Measurements from ENCODE around the gene UBE2I.

DNA sequence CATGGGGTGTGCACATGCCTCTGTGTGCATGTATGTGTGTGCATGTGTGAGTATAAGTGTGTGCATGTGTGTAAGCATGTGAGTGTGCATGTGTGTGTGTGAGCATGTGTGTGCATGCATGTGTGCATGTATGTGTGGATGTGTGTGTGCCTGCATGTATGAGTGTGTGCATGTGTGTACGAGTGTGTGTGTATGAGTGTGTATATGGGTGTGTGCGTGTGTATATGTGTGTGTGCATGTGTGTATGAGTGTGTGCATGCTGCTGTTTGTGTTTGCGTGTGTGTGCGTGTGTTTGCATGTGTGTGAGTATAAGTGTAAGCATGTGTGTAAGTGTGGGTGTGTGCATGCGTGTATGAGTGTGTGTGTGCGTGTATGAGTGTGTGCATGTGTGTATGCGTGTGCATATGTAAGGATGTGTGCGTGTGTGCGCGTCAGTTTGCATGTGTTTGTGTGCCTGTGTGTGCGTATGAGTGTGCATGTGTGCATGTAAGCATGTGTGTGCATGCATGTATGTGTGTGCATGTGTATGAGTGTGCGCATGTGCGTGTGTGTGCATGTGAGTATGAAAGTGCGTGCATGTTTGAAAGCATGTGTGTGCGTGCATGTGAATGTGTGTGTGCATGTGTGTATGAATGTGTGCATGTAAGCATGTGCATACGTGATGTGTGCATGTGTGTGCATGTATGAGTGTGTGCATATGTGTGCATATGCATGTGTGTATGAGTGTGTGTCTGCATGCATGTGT is 44.9 kb upstream of the UBE2I start:
- TF ChIP-seq POLR2AphosphoS5 (IDR thresholded peaks at IDR 0.05; ENCODE audit: low read depth), result no peak
- TF ChIP-seq, protein P1, sequence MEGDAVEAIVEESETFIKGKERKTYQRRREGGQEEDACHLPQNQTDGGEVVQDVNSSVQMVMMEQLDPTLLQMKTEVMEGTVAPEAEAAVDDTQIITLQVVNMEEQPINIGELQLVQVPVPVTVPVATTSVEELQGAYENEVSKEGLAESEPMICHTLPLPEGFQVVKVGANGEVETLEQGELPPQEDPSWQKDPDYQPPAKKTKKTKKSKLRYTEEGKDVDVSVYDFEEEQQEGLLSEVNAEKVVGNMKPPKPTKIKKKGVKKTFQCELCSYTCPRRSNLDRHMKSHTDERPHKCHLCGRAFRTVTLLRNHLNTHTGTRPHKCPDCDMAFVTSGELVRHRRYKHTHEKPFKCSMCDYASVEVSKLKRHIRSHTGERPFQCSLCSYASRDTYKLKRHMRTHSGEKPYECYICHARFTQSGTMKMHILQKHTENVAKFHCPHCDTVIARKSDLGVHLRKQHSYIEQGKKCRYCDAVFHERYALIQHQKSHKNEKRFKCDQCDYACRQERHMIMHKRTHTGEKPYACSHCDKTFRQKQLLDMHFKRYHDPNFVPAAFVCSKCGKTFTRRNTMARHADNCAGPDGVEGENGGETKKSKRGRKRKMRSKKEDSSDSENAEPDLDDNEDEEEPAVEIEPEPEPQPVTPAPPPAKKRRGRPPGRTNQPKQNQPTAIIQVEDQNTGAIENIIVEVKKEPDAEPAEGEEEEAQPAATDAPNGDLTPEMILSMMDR (IDR thresholded peaks at IDR 0.05; ENCODE audit: insufficient read depth, low read length), result no peak
- no peak for TF ChIP-seq GABPA (IDR thresholded peaks at IDR 0.05; ENCODE audit: low read depth)
- TF ChIP-seq, protein P2, sequence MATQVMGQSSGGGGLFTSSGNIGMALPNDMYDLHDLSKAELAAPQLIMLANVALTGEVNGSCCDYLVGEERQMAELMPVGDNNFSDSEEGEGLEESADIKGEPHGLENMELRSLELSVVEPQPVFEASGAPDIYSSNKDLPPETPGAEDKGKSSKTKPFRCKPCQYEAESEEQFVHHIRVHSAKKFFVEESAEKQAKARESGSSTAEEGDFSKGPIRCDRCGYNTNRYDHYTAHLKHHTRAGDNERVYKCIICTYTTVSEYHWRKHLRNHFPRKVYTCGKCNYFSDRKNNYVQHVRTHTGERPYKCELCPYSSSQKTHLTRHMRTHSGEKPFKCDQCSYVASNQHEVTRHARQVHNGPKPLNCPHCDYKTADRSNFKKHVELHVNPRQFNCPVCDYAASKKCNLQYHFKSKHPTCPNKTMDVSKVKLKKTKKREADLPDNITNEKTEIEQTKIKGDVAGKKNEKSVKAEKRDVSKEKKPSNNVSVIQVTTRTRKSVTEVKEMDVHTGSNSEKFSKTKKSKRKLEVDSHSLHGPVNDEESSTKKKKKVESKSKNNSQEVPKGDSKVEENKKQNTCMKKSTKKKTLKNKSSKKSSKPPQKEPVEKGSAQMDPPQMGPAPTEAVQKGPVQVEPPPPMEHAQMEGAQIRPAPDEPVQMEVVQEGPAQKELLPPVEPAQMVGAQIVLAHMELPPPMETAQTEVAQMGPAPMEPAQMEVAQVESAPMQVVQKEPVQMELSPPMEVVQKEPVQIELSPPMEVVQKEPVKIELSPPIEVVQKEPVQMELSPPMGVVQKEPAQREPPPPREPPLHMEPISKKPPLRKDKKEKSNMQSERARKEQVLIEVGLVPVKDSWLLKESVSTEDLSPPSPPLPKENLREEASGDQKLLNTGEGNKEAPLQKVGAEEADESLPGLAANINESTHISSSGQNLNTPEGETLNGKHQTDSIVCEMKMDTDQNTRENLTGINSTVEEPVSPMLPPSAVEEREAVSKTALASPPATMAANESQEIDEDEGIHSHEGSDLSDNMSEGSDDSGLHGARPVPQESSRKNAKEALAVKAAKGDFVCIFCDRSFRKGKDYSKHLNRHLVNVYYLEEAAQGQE (IDR thresholded peaks at IDR 0.05; ENCODE audit: insufficient replicate concordance, low read depth), result no peak
- no peak for TF ChIP-seq SPI1 (IDR thresholded peaks at IDR 0.05; ENCODE audit: borderline replicate concordance, low read depth)
